Measurements from ENCODE around the gene GALM. TPM values are rescaled to one million over a fixed set of nuclear protein-coding genes. Genes with fewer than 3 reads are reported as not detected.

Gene GALM
- total RNA-seq (2016; rRNA removed; fragmentation: Illumina TruSeq; extraction: Trizol) (90.0 and 114 TPM in 2 replicates), polyA plus RNA-seq (2011; rRNA removed) (60.3 and 65.5 TPM in 2 replicates), polyA minus RNA-seq (2011; rRNA and poly(A)+ RNA removed; ENCODE audit: low replicate concordance) (20.6 and 67.6 TPM in 2 replicates), Bru-seq, nascent RNA (percentile 84 among the genes with signal in this experiment), BruChase-seq, experiment 1, labeled RNA remaining after a 6-hour chase (percentile 80 among the genes with signal in this experiment), BruChase-seq, experiment 2, labeled RNA remaining after a 2-hour chase (percentile 80 among the genes with signal in this experiment)
- total RNA-seq (2016; cell fraction: cytosol; rRNA removed; fragmentation: Illumina TruSeq; extraction: Trizol; ENCODE audit: low read depth), result 23.4 and 25.3 TPM in 2 replicates
- total RNA-seq (2016; cell fraction: insoluble cytoplasmic fraction; rRNA removed; fragmentation: Illumina TruSeq; extraction: Trizol), result 97.4 and 121 TPM in 2 replicates
- total RNA-seq (2016; cell fraction: membrane; rRNA removed; fragmentation: Illumina TruSeq; extraction: Trizol), result 42.3 and 46.2 TPM in 2 replicates
- 40.2 and 41.1 TPM in 2 replicates for total RNA-seq (2016; cell fraction: nucleus; rRNA removed; fragmentation: Illumina TruSeq; extraction: Trizol)
- polyA plus RNA-seq (2011; cell fraction: cytosol; rRNA removed), result 55.9 and 67.8 TPM in 2 replicates
- polyA plus RNA-seq (2011; cell fraction: nucleus; rRNA removed), result 18.3 and 26.1 TPM in 2 replicates
- polyA plus RNA-seq (2012), result 53.1 and 67.0 TPM in 2 replicates
- 17.3 and 18.5 TPM in 2 replicates for polyA plus RNA-seq (2016; cell fraction: cytosol; fragmentation: Illumina TruSeq; extraction: Trizol; ENCODE audit: low read depth)
- 102 TPM in 2 replicates for polyA plus RNA-seq (2016; cell fraction: insoluble cytoplasmic fraction; fragmentation: Illumina TruSeq; extraction: Trizol; ENCODE audit: low read depth)
- 25.4 and 26.1 TPM in 2 replicates for polyA plus RNA-seq (2016; cell fraction: membrane; fragmentation: Illumina TruSeq; extraction: Trizol; ENCODE audit: low read depth)
- 43.2 and 47.8 TPM in 2 replicates for polyA plus RNA-seq (2016; cell fraction: nucleus; fragmentation: Illumina TruSeq; extraction: Trizol; ENCODE audit: insufficient read depth, low read depth)
- 37.5 and 41.1 TPM in 2 replicates for polyA minus RNA-seq (2011; cell fraction: cytosol; rRNA and poly(A)+ RNA removed)
- polyA minus RNA-seq (2011; cell fraction: nucleus; rRNA and poly(A)+ RNA removed), result 40.4 and 46.2 TPM in 2 replicates
- long read RNA-seq, experiment 1, transcript GALM-201 (7 exons, 2,484 nt), result major isoform, 186 of 224 reads
- long read RNA-seq, experiment 1, partial matches to known transcripts, result 17 of 224 reads
- long read RNA-seq, experiment 1, other reads (novel, unspliced or antisense), result 21 of 224 reads
- long read RNA-seq, experiment 2, transcript GALM-201 (7 exons, 2,484 nt), result major isoform, 80 of 156 reads
- long read RNA-seq, experiment 2, partial matches to known transcripts, result 56 of 156 reads
- long read RNA-seq, experiment 2, other reads (novel, unspliced or antisense), result 20 of 156 reads

GRCh38 chr2:38665854-38666555 lies at the start of gene GALM:
Gene GALM (plus strand): TSS chr2:38666114. CDS start chr2:38666162, 48 bp downstream.
- Histone ChIP-seq H3K4me2 (ENCODE audit: low read depth, low read length) (peak within 1 kb of the TSS; percentile 99), H3K27ac (ENCODE audit: extremely low read length, insufficient read depth, low read length) (peak within 1 kb of the TSS; percentile 88), H3K4me1 (ENCODE audit: insufficient read depth, low read length) (peaks cover 52% of the 10 kb centered on the region), H2AFZ (ENCODE audit: low read length) (peak within 1 kb of the TSS; percentile 83), H3K36me3 (replicated peaks in 1 of 2; ENCODE audit: control insufficient read depth in 1 of 2, insufficient read depth in 2 of 2, low read length in 2 of 2) (no peaks in the 10 kb centered on the region), H3K4me3 (replicated peaks in 1 of 3; ENCODE audit: insufficient read depth in 1 of 3, low read depth in 2 of 3, low read length in 3 of 3) (peak within 1 kb of the TSS; percentile 70 to 90 (median 85)), H3K9me3 (ENCODE audit: low read length) (no peaks in the 10 kb centered on the region), H3K27me3 (ENCODE audit: control insufficient read depth in 1 of 2, insufficient read depth in 2 of 2, low read length in 2 of 2) (no peaks in the 10 kb centered on the region; a peak in 1 of 5 replicates), H3K79me2 (ENCODE audit: insufficient read depth, low read length) (peaks cover 48% of the 10 kb centered on the region), H3K9ac (ENCODE audit: insufficient read depth, low read depth, low read length) (peak within 1 kb of the TSS; percentile 77), H4K20me1 (ENCODE audit: insufficient read depth, low read length) (no peaks in the 10 kb centered on the region; the same call in 1 of the 2 replicates)
- ChIA-PET CTCF (ENCODE audit: low intra/inter-chr PET ratio, low total read pairs) (interaction anchor here (2.5 kb wide), 1 partner anchor 63 kb away, joined by 9 read pairs; the partner anchor contains the start of gene HNRNPLL), POLR2A (interaction anchor here (0.8 to 4.0 kb wide), 20 partner anchors 11 to 85 kb away, joined by 3 to 48 read pairs (median 8); partner anchors contain the start of genes HNRNPLL and SRSF7)
- no TSS peak for BruUV-seq (replicated peaks)
- peak; percentile 99 for DNase-seq (ENCODE audit: low spot score)
- 1% methylated on average over 23 of the region's 26 CpGs for WGBS (ENCODE audit: low lambda C conversion rate)
- ATAC-seq, result peak; percentile 94
- peak; percentile 99 for FAIRE-seq
- intact Hi-C loops (cut with micrococcal nuclease; ENCODE audit: unreplicated experiment), result loop anchor here (1.0 to 2.0 kb wide), 2 partner anchors 39 to 63 kb away; no protein-coding TSS in a partner anchor
- in situ Hi-C loops (cut with HindIII; ENCODE audit: extremely low pct_ligation_motif_present, low pct_unique_long_range_greater_than_20kb), result loop anchor here (5.0 kb wide), 1 partner anchor 64 kb away; the partner anchor contains the start of gene HNRNPLL
- TF ChIP-seq PRPF4 (IDR thresholded peaks at IDR 0.05; ENCODE audit: low read depth, low read length, poor library complexity, severe bottlenecking), result no peak
- 0 out of 2 replicates have a peak, but pooled peaks have one; percentile 20 for TF ChIP-seq MYPOP (CRISPR knock-in tag; IDR thresholded peaks at IDR 0.05)
- TF ChIP-seq ZNF362 (CRISPR knock-in tag; IDR thresholded peaks at IDR 0.05; ENCODE audit: borderline replicate concordance), result peak; percentile 88
- TF ChIP-seq MXD1 (CRISPR knock-in tag; IDR thresholded peaks at IDR 0.05), result peak; percentile 84
- TF ChIP-seq PBX3 (CRISPR knock-in tag; IDR thresholded peaks at IDR 0.05; ENCODE audit: borderline replicate concordance), result no peak
- TF ChIP-seq NKX3-1 (CRISPR knock-in tag; IDR thresholded peaks at IDR 0.05), result no peak
- TF ChIP-seq CBX5 (CRISPR knock-in tag; IDR thresholded peaks at IDR 0.05; ENCODE audit: borderline replicate concordance), result no peak
- TF ChIP-seq HOXA9 (CRISPR knock-in tag; IDR thresholded peaks at IDR 0.05; ENCODE audit: borderline replicate concordance), result no peak; the same call in 1 of the 2 replicates
- no peak for TF ChIP-seq TCF7L2 (IDR thresholded peaks at IDR 0.05; ENCODE audit: low read depth, low read length)
- no peak for TF ChIP-seq ZNF670 (CRISPR knock-in tag; IDR thresholded peaks at IDR 0.05; ENCODE audit: borderline replicate concordance)
- no peak for TF ChIP-seq ZNF234 (CRISPR knock-in tag; conservative IDR thresholded peaks at IDR 0.05)
- TF ChIP-seq SIX1 (CRISPR knock-in tag; IDR thresholded peaks at IDR 0.05; ENCODE audit: borderline replicate concordance), result no peak
- TF ChIP-seq PPARG (CRISPR knock-in tag; conservative IDR thresholded peaks at IDR 0.05), result no peak

Data from HepG2 (cell line).